Muscle of back (tissue), 11 donors: ENCODE data around the gene GRM2. TPM values are rescaled to one million over a fixed set of nuclear protein-coding genes. Genes with fewer than 3 reads are reported as not detected.
"Not testable (repeated sequence)": the region's sequence is repeated elsewhere in the genome, so short reads cannot be mapped to it uniquely, and the experiment has no call there.

ENCODE experiments used
- DNase-seq, 3 donors: peaks; one replicate each; pipeline versions ENCODE4 v3.0.0 to v3.0.0-alpha.2; 2013
- polyA plus RNA-seq, 10 donors: library from polyadenylated mRNA; unstranded; fragments of 120-200 nt; gene quantifications; one replicate each; pipeline ENCODE4 v1.2.1, GENCODE V29; 2013; ENCODE audit not compliant: insufficient read length in 10 of 10

Gene GRM2
- polyA plus RNA-seq, 10 donors: 0.25 to 0.98 (median 0.52) TPM

GRCh38 chr3:51722362-51722761 lies 15.5 kb downstream of the GRM2 start:
- no peak for DNase-seq

GRCh38 chr3:51727500-51727899 lies 20.6 kb downstream of the GRM2 start:
- no peak for DNase-seq

GRCh38 chr3:51729042-51729633 lies 22.3 kb downstream of the GRM2 start:
- DNase-seq: no peak

- DNase-seq: no peak
Measured at GRCh38 chr3:51733859-51734571, 27.1 kb downstream of the GRM2 start.

GRCh38 chr3:51734572-51734907 lies 27.7 kb downstream of the GRM2 start:
- DNase-seq: no peak

GRCh38 chr3:51735039-51735438 lies 28.2 kb downstream of the GRM2 start:
- DNase-seq: no peak

- no peak for DNase-seq
Measured at GRCh38 chr3:51735950-51736349, 29.1 kb downstream of the GRM2 start.

GRCh38 chr3:51739110-51739509 lies 32.2 kb downstream of the GRM2 start:
- DNase-seq: no peak

GRCh38 chr3:51742320-51742719 lies 35.5 kb downstream of the GRM2 start:
- not testable (repeated sequence) for DNase-seq

- DNase-seq: not testable (repeated sequence)
Measured at GRCh38 chr3:51742978-51743377, 36.1 kb downstream of the GRM2 start.

GRCh38 chr3:51747840-51748239 lies 41.0 kb downstream of the GRM2 start:
- no peak for DNase-seq

GRCh38 chr3:51748327-51748726 lies 41.5 kb downstream of the GRM2 start:
- no peak for DNase-seq

GRCh38 chr3:51750878-51751277 lies 44.0 kb downstream of the GRM2 start:
- DNase-seq: no peak

GRCh38 chr3:51751287-51751686 lies 44.4 kb downstream of the GRM2 start:
- no peak for DNase-seq

GRCh38 chr3:51753763-51754750 lies 47.2 kb downstream of the GRM2 start:
- DNase-seq: not testable (repeated sequence)

- no peak for DNase-seq
Measured at GRCh38 chr3:51759203-51759602, 52.3 kb downstream of the GRM2 start.

Other genes starting within 250 kb of the GRM2 start
- gene DCAF1, start 207.1 kb upstream of the GRM2 start, polyA plus RNA-seq: 10 to 100 TPM; 15.2 to 22.4 (median 17.7) TPM
- gene RAD54L2, start 168.3 kb upstream of the GRM2 start, polyA plus RNA-seq: 10 to 100 TPM in 5 of 10 donors, 1 to 10 TPM in 5; 7.1 to 11.6 (median 9.9) TPM
- gene TEX264, start 35.8 kb upstream of the GRM2 start, polyA plus RNA-seq: 10 to 100 TPM; 17.2 to 25.2 (median 20.6) TPM
- gene IQCF6, start 72.2 kb downstream of the GRM2 start, polyA plus RNA-seq: not detected
- not detected for gene IQCF2, start 154.5 kb downstream of the GRM2 start, polyA plus RNA-seq
- gene IQCF5, start 168.5 kb downstream of the GRM2 start, polyA plus RNA-seq: not detected
- not detected for gene IQCF1, start 196.3 kb downstream of the GRM2 start, polyA plus RNA-seq
- gene RRP9, start 234.8 kb downstream of the GRM2 start, polyA plus RNA-seq: 10 to 100 TPM; 12.2 to 16.8 (median 14.0) TPM
- gene PARP3, start 235.3 kb downstream of the GRM2 start, polyA plus RNA-seq: 1 to 10 TPM; 3.8 to 7.8 (median 5.6) TPM
- gene GPR62, start 248.3 kb downstream of the GRM2 start, polyA plus RNA-seq: under 1 TPM; 0.20 to 0.52 (median 0.35) TPM